ENCODE measurements around the gene RPS6KA5. TPM values are rescaled to one million over a fixed set of nuclear protein-coding genes. Genes with fewer than 3 reads are reported as not detected.

Gene RPS6KA5
- total RNA-seq, 1 donor from 2014 or later, result 0.21 TPM

GRCh38 chr14:90990141-90990540, 70.3 kb downstream of the RPS6KA5 start:
- Histone ChIP-seq H3K27me3 (no peaks in the 10 kb centered on the region), H3K27ac (no peak overlapping the region), H3K4me3 (no peak overlapping the region), H3K4me1 (no peaks in the 10 kb centered on the region), H3K9me3 (no peaks in the 10 kb centered on the region), H3K36me3 (no peaks in the 10 kb centered on the region)
- intact Hi-C loops (cut with DNase I), result no loop called here
- DNase-seq (ENCODE audit: low spot score in 2 of 2), result no peak
- no peak for TF ChIP-seq CTCF (IDR thresholded peaks at IDR 0.05)

- Histone ChIP-seq H3K27ac (no peak overlapping the region), H3K36me3 (no peaks in the 10 kb centered on the region), H3K9me3 (no peaks in the 10 kb centered on the region), H3K4me3 (no peak overlapping the region), H3K27me3 (no peaks in the 10 kb centered on the region), H3K4me1 (no peaks in the 10 kb centered on the region)
- no peak for TF ChIP-seq CTCF (IDR thresholded peaks at IDR 0.05)
- no peak for DNase-seq (ENCODE audit: low spot score in 2 of 2)
- intact Hi-C loops (cut with DNase I), result no loop called here
Measured at GRCh38 chr14:90987140-90987539, 73.3 kb downstream of the RPS6KA5 start.

- Histone ChIP-seq H3K36me3 (no peaks in the 10 kb centered on the region), H3K4me3 (no peak overlapping the region), H3K27me3 (no peaks in the 10 kb centered on the region), H3K4me1 (no peaks in the 10 kb centered on the region), H3K27ac (no peak overlapping the region), H3K9me3 (no peaks in the 10 kb centered on the region)
- DNase-seq (ENCODE audit: low spot score in 2 of 2), result no peak
- TF ChIP-seq CTCF (IDR thresholded peaks at IDR 0.05), result no peak
- intact Hi-C loops (cut with DNase I), result no loop called here
Measured at GRCh38 chr14:90986510-90986909, 73.9 kb downstream of the RPS6KA5 start.

- no peak for DNase-seq (ENCODE audit: low spot score in 2 of 2)
- Histone ChIP-seq H3K4me3 (no peak overlapping the region), H3K4me1 (no peaks in the 10 kb centered on the region), H3K36me3 (no peaks in the 10 kb centered on the region), H3K27me3 (no peaks in the 10 kb centered on the region), H3K9me3 (no peaks in the 10 kb centered on the region), H3K27ac (no peak overlapping the region)
- TF ChIP-seq CTCF (IDR thresholded peaks at IDR 0.05), result no peak
- intact Hi-C loops (cut with DNase I), result no loop called here
Measured at GRCh38 chr14:90985601-90986242, 74.7 kb downstream of the RPS6KA5 start.

GRCh38 chr14:90983560-90983959, 76.9 kb downstream of the RPS6KA5 start:
- intact Hi-C loops (cut with DNase I), result no loop called here

More at GRCh38 chr14:90983560-90983959, 76.9 kb downstream of the RPS6KA5 start:
- no peaks in the 10 kb centered on the region for H3K36me3 ChIP-seq
- no peaks in the 10 kb centered on the region for H3K9me3 ChIP-seq
- H3K27ac ChIP-seq, result no peak overlapping the region
- no peak overlapping the region for H3K4me3 ChIP-seq
- TF ChIP-seq CTCF (IDR thresholded peaks at IDR 0.05), result no peak
- DNase-seq (ENCODE audit: low spot score in 2 of 2), result no peak
- no peaks in the 10 kb centered on the region for H3K4me1 ChIP-seq
- H3K27me3 ChIP-seq, result no peaks in the 10 kb centered on the region

All from ascending aorta (tissue), 2 donors.